Activated naive CD4-positive, alpha-beta T cell treated with anti-CD3 and anti-CD28 coated beads, Interleukin-2, amount 10 ng/mL, durations not matched to agents 5 hours and 36 hours (primary cell): ENCODE data around the gene CALHM5. TPM values are rescaled to one million over a fixed set of nuclear protein-coding genes. Genes with fewer than 3 reads are reported as not detected.

ENCODE experiments used
- total RNA-seq, 2 experiments: library from RNA; stranded (reverse); gene quantifications; one replicate each; pipeline ENCODE4 v1.2.3, GENCODE V29; 2021

Gene CALHM5
- not detected for total RNA-seq

GRCh38 chr6:116511424-116512110 lies at the start of gene CALHM5:
CALHM5 (plus strand) TSS chr6:116511639; CDS start chr6:116511697, 58 bp downstream.

GRCh38 chr6:116545651-116546050 lies 34.2 kb downstream of the CALHM5 start, which contains the start of gene TRAPPC3L:
TRAPPC3L (minus strand) TSS chr6:116545684; CDS start chr6:116545514, 170 bp downstream.

GRCh38 chr6:116553451-116553850 lies 42.0 kb downstream of the CALHM5 start, which contains the start of gene CALHM4:
CALHM4 (plus strand) TSS chr6:116553751; CDS start chr6:116553794, 43 bp downstream.

GRCh38 chr6:116570856-116571682 lies 59.6 kb downstream of the CALHM5 start, which contains the start of gene RWDD1:
RWDD1 (plus strand) TSS chr6:116571504; CDS start chr6:116571583, 79 bp downstream.

Other genes starting within 250 kb of the CALHM5 start
- gene TSPYL1, start 231.7 kb upstream of the CALHM5 start, total RNA-seq, result 10 to 100 TPM; 45.2 to 45.4 TPM
- gene DSE, start 140.7 kb upstream of the CALHM5 start, total RNA-seq, result 1 to 10 TPM; 2.2 to 2.6 TPM
- 10 to 100 TPM; 15.8 to 15.9 TPM for gene CALHM6, start 50.3 kb upstream of the CALHM5 start, total RNA-seq
- gene TRAPPC3L, start 34.0 kb downstream of the CALHM5 start, total RNA-seq, result not detected
- gene CALHM4, start 42.1 kb downstream of the CALHM5 start, total RNA-seq, result not detected
- gene RWDD1, start 59.9 kb downstream of the CALHM5 start, total RNA-seq, result 10 to 100 TPM; 36.0 to 37.3 TPM
- gene RSPH4A, start 104.8 kb downstream of the CALHM5 start, total RNA-seq, result under 1 TPM; 0.23 to 0.24 TPM
- 10 to 100 TPM; 15.0 to 15.9 TPM for gene ZUP1, start 157.1 kb downstream of the CALHM5 start, total RNA-seq
- gene KPNA5, start 169.6 kb downstream of the CALHM5 start, total RNA-seq, result 10 to 100 TPM; 13.6 to 14.0 TPM